GM12892 (cell line): ENCODE data around the gene TMEM18.

ENCODE experiments used
- POLR2A ChIP-seq: IDR thresholded peaks from 2 replicates; pipeline ENCODE4 v1.6.1; 2011; ENCODE audit warnings: low read depth, low read length, control low read depth
- POLR2AphosphoS5 ChIP-seq: IDR thresholded peaks from 2 replicates; pipeline ENCODE4 v1.6.1; 2011; ENCODE audit warnings: low read depth, low read length, control low read depth
- TAF1 ChIP-seq: IDR thresholded peaks from 2 replicates; pipeline ENCODE4 v1.6.1; 2011; ENCODE audit warnings: low read depth, mild to moderate bottlenecking, control low read depth, low read length, borderline replicate concordance

DNA sequence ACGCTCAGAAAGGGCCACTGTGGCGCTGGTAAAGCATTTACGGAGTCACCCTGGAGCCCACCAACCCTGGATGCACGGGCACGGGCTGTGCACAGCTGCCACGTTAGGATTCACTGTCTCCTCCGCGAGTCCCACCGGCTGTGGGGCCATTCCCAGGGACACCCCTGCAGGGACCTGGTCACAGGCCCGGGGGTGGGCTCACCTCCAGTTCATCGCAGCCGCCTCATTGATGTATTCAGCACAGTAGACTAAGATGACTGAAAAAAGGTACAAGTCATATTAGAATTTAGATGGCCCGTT lies 4.7 kb downstream of the TMEM18 start:
- TF ChIP-seq POLR2AphosphoS5: no peak
- no peak for TF ChIP-seq POLR2A
- TF ChIP-seq TAF1: no peak
